ENCODE data around the gene FOSL1.

The FOSL1 gene

DNA sequence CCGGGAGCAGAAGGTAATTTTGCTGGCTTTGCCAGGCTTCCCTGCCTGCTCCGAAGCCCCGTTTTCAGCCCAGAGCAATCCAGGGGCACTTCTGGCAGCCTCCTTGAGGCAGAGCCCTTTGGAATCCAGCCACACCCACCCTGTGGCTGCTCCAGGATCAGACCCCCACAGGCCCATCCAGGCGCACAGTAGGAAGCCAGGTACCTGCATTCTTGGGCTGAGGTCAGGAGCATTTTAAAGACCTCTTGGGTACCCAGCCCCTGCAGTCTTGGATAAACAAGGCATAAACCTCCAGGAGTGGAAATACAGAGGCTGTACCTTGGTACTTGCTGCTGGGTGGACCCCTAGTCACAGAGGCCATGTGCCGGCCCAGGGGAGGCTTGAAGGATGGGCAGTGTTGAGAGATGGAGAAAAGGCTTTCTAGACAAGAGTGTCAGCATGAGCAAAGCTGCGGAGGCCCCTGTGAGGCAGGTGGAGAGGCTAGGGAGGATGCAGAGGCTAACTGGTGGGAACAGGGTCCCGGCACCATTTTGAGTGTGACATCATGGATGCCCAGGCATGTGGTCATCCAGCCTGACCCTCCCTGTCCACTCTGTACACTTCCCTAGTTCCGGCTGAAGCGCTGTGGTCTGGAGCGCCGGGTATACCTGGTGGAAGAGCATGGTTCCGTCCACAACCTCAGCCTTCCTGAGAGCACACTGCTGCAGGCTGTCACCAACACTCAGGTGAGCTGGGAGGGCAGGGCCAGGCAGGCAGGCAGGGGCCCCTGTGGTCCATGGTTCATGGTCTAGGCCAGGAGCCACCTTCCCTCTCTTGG is 36.1 kb downstream of the FOSL1 start:
- Histone ChIP-seq H3K4me3 (replicated peaks; ENCODE audit: insufficient read depth, low read length) (no peak overlapping the region), H3K27ac (replicated peaks) (no peak overlapping the region), H3K27me3 (ENCODE audit: insufficient read depth, poor library complexity, severe bottlenecking) (no peaks in the 10 kb centered on the region)
- TF ChIP-seq, protein P1, sequence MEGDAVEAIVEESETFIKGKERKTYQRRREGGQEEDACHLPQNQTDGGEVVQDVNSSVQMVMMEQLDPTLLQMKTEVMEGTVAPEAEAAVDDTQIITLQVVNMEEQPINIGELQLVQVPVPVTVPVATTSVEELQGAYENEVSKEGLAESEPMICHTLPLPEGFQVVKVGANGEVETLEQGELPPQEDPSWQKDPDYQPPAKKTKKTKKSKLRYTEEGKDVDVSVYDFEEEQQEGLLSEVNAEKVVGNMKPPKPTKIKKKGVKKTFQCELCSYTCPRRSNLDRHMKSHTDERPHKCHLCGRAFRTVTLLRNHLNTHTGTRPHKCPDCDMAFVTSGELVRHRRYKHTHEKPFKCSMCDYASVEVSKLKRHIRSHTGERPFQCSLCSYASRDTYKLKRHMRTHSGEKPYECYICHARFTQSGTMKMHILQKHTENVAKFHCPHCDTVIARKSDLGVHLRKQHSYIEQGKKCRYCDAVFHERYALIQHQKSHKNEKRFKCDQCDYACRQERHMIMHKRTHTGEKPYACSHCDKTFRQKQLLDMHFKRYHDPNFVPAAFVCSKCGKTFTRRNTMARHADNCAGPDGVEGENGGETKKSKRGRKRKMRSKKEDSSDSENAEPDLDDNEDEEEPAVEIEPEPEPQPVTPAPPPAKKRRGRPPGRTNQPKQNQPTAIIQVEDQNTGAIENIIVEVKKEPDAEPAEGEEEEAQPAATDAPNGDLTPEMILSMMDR (IDR thresholded peaks at IDR 0.05; ENCODE audit: insufficient read depth, low read length), result no peak
- TF ChIP-seq GABPA (IDR thresholded peaks at IDR 0.05; ENCODE audit: low read depth), result no peak
- TF ChIP-seq, protein P2, sequence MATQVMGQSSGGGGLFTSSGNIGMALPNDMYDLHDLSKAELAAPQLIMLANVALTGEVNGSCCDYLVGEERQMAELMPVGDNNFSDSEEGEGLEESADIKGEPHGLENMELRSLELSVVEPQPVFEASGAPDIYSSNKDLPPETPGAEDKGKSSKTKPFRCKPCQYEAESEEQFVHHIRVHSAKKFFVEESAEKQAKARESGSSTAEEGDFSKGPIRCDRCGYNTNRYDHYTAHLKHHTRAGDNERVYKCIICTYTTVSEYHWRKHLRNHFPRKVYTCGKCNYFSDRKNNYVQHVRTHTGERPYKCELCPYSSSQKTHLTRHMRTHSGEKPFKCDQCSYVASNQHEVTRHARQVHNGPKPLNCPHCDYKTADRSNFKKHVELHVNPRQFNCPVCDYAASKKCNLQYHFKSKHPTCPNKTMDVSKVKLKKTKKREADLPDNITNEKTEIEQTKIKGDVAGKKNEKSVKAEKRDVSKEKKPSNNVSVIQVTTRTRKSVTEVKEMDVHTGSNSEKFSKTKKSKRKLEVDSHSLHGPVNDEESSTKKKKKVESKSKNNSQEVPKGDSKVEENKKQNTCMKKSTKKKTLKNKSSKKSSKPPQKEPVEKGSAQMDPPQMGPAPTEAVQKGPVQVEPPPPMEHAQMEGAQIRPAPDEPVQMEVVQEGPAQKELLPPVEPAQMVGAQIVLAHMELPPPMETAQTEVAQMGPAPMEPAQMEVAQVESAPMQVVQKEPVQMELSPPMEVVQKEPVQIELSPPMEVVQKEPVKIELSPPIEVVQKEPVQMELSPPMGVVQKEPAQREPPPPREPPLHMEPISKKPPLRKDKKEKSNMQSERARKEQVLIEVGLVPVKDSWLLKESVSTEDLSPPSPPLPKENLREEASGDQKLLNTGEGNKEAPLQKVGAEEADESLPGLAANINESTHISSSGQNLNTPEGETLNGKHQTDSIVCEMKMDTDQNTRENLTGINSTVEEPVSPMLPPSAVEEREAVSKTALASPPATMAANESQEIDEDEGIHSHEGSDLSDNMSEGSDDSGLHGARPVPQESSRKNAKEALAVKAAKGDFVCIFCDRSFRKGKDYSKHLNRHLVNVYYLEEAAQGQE (IDR thresholded peaks at IDR 0.05; ENCODE audit: insufficient replicate concordance, low read depth), result no peak
- TF ChIP-seq POLR2AphosphoS5 (IDR thresholded peaks at IDR 0.05; ENCODE audit: low read depth), result no peak
- no peak for TF ChIP-seq SPI1 (IDR thresholded peaks at IDR 0.05; ENCODE audit: borderline replicate concordance, low read depth)
- no peak for DNase-seq (ENCODE audit: low read depth in 1 of 2, low spot score in 1 of 2)

DNA sequence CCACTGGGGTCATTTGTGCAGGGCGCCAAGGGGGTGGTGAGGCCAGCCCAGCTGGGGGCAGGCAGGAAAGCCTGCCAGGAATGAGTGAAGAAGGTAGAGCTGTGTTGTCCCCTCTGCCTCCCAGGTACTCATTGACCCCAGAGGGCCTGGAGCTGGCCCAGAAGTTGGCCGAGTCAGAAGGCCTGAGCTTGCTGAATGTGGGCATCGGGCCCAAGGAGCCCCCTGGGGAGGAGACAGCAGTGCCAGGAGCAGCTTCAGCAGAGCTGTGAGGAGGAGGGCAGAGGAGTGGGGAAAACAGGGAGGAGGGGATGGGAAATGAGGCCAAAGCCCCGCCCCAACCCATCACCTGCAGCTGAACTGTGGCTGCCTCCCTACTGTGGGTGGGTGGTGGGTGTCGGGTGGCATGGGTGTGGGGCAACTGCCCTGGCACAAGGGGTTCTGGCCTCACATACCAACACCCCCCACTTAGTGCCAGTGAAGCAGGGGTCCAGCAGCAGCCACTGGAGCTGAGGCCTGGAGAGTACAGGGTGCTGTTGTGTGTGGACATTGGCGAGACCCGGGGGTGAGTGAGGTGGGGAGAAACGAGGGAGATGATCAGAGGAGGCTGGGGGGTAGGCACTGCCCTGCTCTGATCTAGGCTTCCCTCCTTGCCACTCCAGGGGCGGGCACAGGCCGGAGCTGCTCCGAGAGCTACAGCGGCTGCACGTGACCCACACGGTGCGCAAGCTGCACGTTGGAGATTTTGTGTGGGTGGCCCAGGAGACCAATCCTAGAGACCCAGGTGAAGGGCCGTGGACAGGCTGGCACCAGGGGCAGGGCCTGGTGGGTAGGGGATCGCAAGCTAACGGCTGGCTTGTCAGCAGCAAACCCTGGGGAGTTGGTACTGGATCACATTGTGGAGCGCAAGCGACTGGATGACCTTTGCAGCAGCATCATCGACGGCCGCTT is 37.0 kb downstream of the FOSL1 start:
- no peaks in the 10 kb centered on the region for H3K27me3 ChIP-seq (ENCODE audit: insufficient read depth, poor library complexity, severe bottlenecking)
- TF ChIP-seq POLR2AphosphoS5 (IDR thresholded peaks at IDR 0.05; ENCODE audit: low read depth) (no peak), GABPA (IDR thresholded peaks at IDR 0.05; ENCODE audit: low read depth) (no peak), SPI1 (IDR thresholded peaks at IDR 0.05; ENCODE audit: borderline replicate concordance, low read depth) (no peak)
- TF ChIP-seq, protein P1 (IDR thresholded peaks at IDR 0.05; ENCODE audit: insufficient read depth, low read length), result no peak
- TF ChIP-seq, protein P2 (IDR thresholded peaks at IDR 0.05; ENCODE audit: insufficient replicate concordance, low read depth), result no peak
- no peak overlapping the region for H3K4me3 ChIP-seq (replicated peaks; ENCODE audit: insufficient read depth, low read length)
- no peak for DNase-seq (ENCODE audit: low read depth in 1 of 2, low spot score in 1 of 2)
- H3K27ac ChIP-seq (replicated peaks), result no peak overlapping the region

DNA sequence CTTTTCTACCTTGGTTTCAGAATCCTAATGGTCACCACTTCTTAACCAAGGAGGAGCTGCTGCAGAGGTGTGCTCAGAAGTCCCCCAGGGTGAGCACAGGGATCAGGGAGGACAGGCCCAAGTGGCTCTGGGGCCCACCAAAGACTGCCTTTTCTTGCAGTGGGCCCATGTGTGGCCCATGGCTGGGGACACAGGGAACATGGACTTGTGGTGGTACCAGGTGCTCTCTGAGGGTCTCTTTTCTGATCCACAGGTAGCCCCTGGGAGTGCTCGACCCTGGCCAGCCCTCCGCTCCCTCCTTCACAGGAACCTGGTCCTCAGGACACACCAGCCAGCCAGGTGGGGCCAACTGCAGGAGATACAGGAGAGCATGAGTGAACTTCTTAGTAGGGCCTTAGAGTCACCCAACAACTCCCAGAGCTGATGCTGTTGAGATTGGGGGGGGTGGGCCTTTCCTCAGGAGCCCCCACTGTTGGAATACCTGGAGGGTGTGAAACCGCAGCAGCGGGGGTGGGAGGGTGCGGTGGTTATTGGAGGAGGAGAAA is 37.9 kb downstream of the FOSL1 start:
- H3K27ac ChIP-seq (replicated peaks), result no peak overlapping the region
- H3K4me3 ChIP-seq (replicated peaks; ENCODE audit: insufficient read depth, low read length), result no peak overlapping the region
- no peak for DNase-seq (ENCODE audit: low read depth in 1 of 2, low spot score in 1 of 2)
- H3K27me3 ChIP-seq (ENCODE audit: insufficient read depth, poor library complexity, severe bottlenecking), result no peaks in the 10 kb centered on the region
- TF ChIP-seq GABPA (IDR thresholded peaks at IDR 0.05; ENCODE audit: low read depth), result no peak
- TF ChIP-seq, protein P1 (IDR thresholded peaks at IDR 0.05; ENCODE audit: insufficient read depth, low read length), result no peak
- TF ChIP-seq POLR2AphosphoS5 (IDR thresholded peaks at IDR 0.05; ENCODE audit: low read depth), result no peak
- TF ChIP-seq SPI1 (IDR thresholded peaks at IDR 0.05; ENCODE audit: borderline replicate concordance, low read depth), result no peak
- TF ChIP-seq, protein P2 (IDR thresholded peaks at IDR 0.05; ENCODE audit: insufficient replicate concordance, low read depth), result no peak
